ENCODE results near the gene RGS17. TPM values are rescaled to one million over a fixed set of nuclear protein-coding genes. Genes with fewer than 3 reads are reported as not detected.
"Not testable (repeated sequence)": the region's sequence is repeated elsewhere in the genome, so short reads cannot be mapped to it uniquely, and the experiment has no call there.

The RGS17 gene
- total RNA-seq, 1 experiment from 2014 or later = 0.58 TPM

DNA sequence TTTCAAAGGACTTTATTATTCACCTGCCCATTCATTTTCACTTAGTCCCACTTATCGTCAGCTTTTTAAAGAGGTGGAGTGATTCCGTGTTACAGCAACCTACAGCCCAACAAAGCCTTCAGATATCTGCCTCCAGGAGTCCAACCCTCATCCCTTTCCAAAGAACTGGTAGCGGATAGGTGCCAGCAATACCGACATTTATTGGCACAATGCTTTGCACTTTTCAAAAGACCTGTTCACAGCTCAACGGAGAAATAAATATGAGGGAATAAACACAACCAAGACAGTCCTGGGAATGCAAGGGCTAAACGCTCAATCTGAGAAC lies 127.8 kb downstream of the RGS17 start:
- in situ Hi-C loops (cut with HindIII; ENCODE audit: low sequenced_read_pairs) = no loop called here
- DNase-seq (ENCODE audit: low spot score) = peak; percentile 59

DNA sequence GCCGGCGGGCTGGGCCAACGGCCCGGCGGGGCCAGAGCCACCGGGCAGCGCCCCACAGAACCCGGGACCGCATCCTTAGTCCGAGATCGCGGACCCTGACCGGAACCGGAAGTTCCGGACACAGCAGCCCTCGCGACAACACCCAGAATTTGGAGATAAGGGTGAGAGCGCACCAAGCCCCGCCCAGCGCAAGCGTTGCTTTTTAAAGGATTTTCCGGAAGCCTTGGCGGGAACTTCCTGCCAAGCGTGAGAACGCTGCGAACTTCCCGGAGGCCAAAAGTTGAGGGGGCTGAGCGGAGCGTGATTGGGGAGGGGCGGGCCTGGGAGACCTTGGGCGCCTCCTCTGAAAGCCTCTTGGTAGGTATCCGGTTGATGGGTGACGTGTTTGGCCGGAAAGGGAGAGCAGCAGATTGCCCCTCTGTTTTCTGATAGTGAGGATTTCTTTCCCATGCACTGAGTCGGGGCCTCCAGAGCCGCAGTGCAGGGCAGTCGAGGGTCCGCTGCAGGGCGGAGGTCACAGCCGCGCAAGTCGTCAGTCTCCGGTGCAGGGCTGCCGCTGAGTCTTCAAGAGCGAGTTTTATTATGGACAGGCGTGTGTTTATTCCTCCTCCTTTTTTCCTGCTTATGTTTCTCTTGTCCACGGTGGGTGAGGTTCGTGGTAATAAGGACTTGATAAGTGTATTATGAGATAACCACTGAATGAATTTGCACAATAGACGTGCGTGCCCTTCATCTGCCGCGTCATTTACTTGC lies 128.3 kb downstream of the RGS17 start, which contains the start of gene MTRF1L:
Gene MTRF1L, minus strand, starts transcription at position 97 of the 753 bp plus-strand sequence. Its CDS starts 24 bp downstream, at position 73.
- in situ Hi-C loops (cut with HindIII; ENCODE audit: low sequenced_read_pairs) = no loop called here
- DNase-seq (ENCODE audit: low spot score) = peak; percentile 96

DNA sequence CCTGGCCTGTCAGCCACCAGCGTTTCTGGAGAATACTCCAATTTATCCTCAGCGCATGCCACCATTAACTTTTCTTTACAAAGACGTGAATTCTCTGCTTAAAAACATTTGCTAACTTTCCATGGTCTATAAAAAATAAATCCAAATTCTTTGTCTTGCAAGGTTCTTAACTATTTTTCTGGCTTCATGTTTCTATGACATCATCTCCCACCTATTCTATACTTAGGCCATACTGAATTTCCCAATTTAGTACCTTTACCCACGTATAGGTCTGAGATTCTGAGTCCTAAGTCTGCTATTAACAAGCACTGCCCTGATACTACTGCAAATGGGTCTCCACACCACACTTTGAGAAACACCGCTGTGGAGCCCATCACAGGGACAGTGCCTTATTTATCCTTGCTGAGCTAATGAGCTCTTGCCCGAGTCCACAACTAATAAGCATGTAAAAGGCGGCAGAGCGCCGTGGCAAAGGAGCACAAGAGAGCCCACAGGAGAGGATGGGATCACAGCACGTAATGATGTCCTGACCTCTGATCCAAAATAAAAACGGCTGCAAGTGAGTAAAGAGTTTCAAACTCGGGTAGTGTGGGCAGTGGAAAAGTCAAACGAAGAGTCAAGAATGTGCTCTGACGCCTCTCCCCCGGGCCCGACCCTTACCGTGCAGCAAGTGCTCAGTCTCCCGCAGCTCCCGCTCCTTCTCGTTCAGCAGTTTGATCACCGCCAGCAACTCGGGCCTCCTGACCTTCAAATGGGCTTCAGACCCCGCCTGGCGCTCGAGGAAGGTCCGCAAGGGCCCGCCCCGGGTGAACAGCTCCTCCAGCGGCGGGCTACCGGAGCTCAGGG lies 129.1 kb downstream of the RGS17 start:
- peak; percentile 39 for DNase-seq (ENCODE audit: low spot score)
- in situ Hi-C loops (cut with HindIII; ENCODE audit: low sequenced_read_pairs) = no loop called here

DNA sequence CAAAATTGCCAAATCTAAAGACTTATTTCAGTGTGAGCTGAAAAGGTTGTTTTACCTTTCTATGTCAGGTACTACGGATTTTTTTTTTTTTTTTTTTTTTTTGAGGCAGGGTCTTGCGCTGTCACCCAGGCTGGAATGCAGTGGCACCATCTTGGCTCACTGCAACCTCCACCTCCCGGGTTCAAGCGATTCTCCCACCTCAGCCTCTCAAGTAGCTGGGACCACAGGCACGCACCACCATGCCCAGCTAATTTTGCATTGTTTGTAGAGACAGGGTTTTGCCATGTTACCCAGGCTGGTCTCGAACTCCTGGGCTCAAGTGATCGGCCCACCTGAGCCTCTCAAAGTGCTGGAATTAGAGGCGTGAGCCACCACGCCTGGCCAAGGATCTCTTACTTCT lies 130.3 kb downstream of the RGS17 start:
- in situ Hi-C loops (cut with HindIII; ENCODE audit: low sequenced_read_pairs); DNase-seq (ENCODE audit: low spot score): not testable (repeated sequence)

DNA sequence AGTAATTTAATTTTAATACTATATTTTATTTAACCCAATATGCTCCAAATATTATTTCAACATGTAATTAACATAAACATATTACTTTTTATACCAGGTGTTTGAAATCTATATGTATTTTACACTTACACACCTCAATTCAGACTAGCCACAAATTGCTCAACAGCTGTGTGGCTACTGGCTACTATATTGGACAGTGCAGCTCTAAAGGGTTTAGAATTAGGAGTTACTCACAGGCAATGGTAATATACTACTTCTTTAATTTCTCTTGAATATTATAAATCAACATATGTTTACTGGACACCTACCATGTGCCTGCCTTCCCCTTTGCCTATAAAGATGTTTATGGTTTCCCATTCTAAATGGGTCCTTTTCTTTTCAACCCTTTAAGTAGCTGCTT lies 130.8 kb downstream of the RGS17 start:
- in situ Hi-C loops (cut with HindIII; ENCODE audit: low sequenced_read_pairs) = no loop called here
- no peak for DNase-seq (ENCODE audit: low spot score)

DNA sequence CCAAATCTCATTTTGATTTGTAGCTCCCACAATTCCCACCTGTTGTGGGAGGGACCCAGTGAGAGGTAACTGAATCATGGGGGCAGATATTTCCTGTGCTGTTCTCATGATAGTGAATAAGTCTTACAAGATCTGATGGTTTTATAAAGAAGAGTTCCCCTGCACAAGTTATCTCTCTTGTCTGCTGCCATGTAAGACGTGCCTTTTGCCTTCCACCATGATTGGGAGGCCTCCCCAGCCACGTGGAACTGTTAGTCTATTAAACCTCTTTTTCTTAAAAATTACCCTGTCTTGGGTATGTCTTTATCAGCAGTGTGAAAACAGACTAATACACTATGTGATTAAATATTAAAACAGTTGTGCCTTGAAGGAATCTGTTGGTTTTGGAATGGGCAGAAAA lies 131.5 kb downstream of the RGS17 start:
- DNase-seq (ENCODE audit: low spot score); in situ Hi-C loops (cut with HindIII; ENCODE audit: low sequenced_read_pairs): not testable (repeated sequence)

DNA sequence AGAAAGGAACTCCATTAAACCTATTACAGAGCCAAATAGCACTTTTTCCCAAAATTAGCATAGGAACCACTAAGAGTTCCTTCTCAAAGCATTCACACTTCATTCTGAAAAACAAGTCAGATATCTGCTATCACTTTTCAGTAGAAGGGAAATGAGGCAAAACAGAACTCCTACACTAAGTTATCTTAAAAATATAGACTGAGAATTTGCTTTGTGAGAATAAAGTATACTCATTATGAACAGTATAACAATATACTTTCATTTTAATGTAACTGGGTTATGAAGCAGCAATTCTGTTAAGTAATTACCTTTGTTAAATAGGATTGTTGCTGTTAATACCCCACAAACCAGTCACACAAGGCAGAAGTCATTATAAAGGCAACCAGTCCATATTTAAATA lies 137.2 kb downstream of the RGS17 start:
- DNase-seq (ENCODE audit: low spot score) = no peak
- in situ Hi-C loops (cut with HindIII; ENCODE audit: low sequenced_read_pairs) = no loop called here

DNA sequence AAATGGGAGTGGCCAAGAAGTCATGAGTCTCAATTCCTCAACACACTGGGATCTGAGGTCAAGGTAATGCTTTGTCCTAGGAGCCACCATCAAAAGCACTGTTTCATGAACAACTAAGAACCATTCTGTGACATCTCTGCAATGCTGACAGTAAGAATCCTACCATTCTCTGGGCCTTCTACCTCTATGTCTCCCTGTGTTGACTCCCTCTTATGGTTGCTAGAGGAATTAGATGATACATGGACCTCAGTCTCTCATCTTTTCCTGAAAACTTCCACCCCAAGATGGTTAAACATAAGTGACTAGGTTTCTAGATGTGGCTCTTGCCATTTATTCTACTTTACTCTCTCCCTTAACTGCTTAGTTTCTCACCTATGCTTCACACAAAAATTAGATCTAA lies 137.7 kb downstream of the RGS17 start:
- DNase-seq (ENCODE audit: low spot score) = no peak
- in situ Hi-C loops (cut with HindIII; ENCODE audit: low sequenced_read_pairs) = no loop called here

DNA sequence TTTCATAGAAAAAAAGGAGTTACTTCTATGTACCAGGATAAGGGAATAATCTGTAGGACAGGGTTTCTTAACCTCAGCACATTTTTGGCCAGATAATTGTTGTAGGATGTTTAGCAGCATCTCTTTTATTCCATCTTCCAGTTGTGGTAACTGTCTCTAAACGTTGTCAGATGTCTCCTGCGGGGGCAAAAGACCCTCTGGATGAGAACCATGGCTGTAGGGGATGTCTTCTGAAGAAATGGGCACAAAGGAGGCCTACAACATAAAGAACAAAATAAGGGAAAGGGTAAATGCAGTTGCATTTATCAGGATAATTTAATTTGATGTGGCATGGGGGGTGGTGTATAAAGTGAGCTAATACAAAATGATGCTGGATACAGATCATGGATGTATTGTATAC lies 144.1 kb downstream of the RGS17 start:
- DNase-seq (ENCODE audit: low spot score) = no peak
- in situ Hi-C loops (cut with HindIII; ENCODE audit: low sequenced_read_pairs) = no loop called here

DNA sequence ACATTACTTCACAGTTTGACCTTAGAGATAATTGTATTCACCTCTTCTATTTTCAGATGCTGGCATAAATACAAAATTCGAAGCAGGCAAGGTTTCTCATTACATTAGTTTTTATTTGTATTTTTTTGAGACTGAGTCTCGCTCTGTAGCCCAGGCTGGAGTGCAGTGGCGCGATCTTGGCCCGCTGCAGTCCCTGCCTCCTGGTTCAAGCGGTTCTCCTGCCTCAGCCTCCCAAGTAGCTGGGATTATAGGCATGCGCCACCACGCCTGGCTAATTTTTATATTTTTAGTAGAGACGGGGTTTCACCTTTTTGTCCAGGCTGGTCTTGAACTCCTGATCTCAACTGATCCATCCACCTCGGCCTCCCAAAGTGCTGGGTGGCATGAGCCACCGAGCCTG lies 145.8 kb downstream of the RGS17 start:
- DNase-seq (ENCODE audit: low spot score); in situ Hi-C loops (cut with HindIII; ENCODE audit: low sequenced_read_pairs): not testable (repeated sequence)

DNA sequence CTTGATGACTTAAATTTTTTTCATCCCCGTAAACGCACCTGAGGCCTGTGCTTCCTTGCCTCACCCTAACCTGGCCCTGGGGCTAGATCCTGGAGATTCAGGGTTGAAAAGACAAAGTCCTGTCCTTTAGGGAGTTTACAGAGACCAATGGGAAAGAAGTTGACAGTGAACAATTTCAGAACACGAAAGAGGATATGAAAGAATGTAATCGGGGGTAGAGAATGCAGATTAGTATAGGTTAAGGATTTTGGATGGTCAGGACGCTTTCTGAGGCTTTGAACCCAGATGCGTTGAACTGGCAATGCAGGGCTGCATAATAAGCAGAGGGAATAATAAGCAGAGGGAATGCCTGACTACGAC lies 146.6 kb downstream of the RGS17 start:
- in situ Hi-C loops (cut with HindIII; ENCODE audit: low sequenced_read_pairs) = no loop called here

DNA sequence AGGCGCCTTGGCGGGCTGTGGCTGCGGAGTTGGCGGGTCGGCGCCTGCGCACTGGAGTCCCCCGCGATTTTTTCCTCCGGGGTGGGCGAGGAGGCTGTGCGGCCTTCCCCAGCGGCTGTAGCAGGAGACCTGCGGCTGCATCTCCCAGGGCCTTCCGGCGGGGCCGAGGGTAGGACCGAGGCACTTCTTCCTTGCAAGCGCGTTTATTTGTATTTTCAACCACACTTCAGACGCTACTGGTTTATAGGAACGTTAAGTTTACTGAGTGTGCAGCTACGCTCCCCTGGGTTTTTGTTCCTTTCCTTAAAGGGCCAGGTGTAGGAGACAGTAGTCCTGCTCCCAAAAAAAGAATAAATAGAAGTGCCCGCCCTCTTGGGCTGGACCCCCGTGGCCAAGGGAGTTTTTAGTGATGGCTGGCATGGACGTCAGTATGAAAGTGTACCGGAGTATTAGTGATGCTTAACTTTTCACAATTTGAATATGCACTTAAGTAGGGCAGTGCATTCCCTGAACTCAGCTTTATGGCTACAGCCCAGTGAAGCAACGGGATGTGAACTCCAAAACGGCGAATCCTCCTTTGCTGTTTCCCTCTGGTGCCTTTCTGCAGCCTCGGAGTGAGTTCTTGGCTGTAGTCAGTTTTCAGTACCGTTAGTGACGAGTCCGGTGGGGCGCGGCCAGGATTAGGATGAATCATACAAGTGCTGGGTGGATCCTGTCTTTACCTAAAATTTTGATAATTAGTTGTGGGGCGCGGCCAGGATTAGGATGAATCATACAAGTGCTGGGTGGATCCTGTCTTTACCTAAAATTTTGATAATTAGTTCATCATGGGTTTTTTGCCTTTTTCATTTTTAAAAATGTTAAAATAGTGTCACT lies 147.2 kb downstream of the RGS17 start:
- DNase-seq (ENCODE audit: low spot score) = peak; percentile 95
- in situ Hi-C loops (cut with HindIII; ENCODE audit: low sequenced_read_pairs) = no loop called here

More for the DNA sequence above, 146.6 kb downstream of the RGS17 start:
- DNase-seq (ENCODE audit: low spot score) = peak; percentile 12

DNA sequence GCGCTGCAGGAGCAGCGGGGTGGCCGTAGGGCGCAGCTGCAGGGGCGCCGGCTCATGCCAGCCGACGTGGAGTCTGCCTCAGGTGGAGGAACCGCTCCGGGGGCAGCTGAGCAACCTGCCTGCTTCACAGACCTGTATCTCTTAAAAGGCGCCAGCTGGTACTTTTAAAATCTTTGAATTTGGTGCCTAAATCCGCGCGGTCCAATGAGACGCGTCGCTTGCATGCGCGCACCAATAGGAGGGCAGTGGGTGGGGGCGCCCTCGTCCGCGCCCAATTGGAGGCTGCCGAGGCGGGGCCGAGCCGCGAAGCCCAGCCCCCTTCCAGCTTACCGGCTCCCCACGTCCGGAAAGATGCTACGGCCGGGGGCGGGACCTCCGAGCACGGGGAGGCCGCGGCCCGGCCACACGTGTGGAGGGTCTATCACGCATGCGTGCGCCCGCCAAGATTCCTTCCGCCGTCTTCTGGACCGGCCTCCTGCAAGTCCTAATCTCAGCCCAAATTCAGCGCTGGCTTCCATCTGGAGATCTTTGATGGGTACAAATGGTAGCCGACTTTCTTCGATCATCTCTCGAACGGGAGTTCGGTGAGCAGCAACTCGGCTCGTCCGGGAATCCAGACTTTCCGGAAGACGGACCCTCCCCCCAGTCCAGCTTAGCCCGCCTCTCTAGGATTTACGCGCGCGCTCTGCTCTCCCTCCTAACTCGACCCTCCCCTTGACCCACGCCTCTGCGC lies 148.0 kb downstream of the RGS17 start, which contains the start of gene FBXO5:
Gene FBXO5, minus strand, starts transcription at position 138 of the 733 bp plus-strand sequence. Its CDS starts 82 bp downstream, at position 56.
- DNase-seq (ENCODE audit: low spot score) = peak; percentile 97
- in situ Hi-C loops (cut with HindIII; ENCODE audit: low sequenced_read_pairs) = no loop called here

DNA sequence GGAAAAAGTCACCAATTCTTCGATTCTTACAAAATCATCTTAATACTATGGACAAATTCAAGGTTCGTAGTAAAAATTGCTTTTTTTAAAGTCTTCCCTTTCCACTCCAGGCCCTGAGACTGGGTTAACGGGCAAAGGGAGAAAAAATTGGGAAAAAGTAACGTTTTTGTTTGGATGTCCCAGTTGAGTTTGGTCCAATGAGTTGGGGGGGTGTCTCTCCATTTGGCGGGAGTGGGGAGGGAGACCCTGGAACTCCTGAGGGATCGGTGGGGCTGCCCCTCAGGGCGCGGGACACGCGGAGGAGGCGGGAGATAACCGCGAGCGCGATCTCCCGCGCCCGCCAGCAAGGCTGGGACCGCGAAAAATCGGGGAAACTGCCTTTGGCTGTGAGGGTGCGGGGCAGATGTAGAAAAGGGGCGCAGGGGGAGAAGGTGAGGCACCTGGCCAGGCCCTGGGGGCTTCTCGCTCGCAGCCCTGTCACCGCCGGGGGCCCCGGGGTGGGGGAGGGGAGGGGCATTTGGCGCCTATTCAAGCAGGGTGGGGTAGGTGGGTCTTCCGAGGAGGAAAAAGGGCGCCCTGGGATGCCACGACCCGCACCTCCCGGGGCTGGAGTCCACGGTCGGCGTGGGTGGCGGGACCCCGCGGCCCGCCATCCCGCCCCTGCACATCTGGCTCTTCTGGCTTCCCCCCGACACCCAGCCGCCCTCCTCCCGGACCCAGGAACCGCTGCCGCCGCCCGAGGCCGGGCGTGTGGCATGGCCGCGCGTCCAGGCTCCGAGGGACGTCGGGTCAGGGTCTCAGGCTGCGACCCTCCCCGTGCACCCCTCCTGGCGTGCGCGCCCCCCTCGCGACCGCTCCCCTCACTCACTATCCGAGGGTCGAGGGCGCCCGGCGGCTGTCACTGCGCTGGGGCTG lies 148.8 kb downstream of the RGS17 start:
- in situ Hi-C loops (cut with HindIII; ENCODE audit: low sequenced_read_pairs) = no loop called here
- DNase-seq (ENCODE audit: low spot score) = no peak

DNA sequence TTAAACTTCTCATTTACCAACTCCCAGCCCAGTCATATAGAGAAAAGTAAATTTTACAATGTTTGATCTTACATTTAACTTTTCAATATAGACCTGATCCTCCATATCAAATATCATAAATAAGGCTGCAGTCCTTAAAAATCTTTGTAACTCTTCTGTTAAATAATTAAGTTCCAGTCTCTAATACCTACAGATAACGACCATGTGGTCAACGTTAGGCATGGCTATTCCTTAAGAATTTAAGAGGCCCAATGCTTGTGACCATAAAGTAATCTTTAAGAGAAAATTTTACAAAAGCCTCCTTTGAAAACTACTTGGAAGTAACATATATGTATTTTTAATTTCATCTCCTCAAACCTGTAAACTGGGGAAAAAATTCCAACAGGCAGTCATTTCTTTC lies 149.9 kb downstream of the RGS17 start:
- DNase-seq (ENCODE audit: low spot score) = no peak
- in situ Hi-C loops (cut with HindIII; ENCODE audit: low sequenced_read_pairs) = no loop called here

DNA sequence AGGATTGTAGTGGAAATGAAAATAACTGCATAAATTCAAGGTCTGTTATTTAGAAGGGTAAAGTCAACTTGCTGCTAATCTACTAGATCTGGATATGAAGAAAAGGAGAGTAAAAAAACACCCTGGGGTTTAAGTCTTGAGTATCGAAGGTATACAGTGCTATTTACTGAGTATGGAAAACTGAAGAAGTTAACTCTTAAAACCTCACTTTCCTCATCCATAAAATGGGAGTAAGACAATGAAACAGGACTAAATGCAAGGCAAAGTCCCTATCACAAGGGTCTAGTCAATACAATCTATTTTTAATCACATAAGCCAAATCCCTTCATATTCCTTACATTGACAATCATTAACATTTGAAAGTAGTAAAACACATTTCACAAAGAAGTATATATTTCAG lies 150.4 kb downstream of the RGS17 start:
- in situ Hi-C loops (cut with HindIII; ENCODE audit: low sequenced_read_pairs) = no loop called here
- no peak for DNase-seq (ENCODE audit: low spot score)

DNA sequence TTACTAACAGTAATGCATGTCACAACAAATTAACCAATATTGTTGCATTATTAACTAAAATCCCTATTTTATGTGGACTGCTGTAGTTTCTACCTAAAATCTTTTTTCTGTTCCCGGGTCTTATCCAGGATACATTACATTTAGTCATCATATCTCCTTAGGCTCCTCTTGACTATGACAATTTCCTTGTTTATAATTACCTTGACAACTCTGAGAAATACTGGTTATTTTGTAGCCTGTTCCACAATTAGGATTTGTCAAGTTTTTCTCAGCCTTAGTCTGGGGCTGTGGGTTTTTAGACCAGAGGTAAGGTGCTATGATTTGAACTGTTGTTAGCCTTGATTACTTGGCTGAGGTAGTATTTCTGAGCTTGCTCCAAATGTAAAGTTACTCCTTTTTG lies 152.0 kb downstream of the RGS17 start:
- in situ Hi-C loops (cut with HindIII; ENCODE audit: low sequenced_read_pairs) = no loop called here

DNA sequence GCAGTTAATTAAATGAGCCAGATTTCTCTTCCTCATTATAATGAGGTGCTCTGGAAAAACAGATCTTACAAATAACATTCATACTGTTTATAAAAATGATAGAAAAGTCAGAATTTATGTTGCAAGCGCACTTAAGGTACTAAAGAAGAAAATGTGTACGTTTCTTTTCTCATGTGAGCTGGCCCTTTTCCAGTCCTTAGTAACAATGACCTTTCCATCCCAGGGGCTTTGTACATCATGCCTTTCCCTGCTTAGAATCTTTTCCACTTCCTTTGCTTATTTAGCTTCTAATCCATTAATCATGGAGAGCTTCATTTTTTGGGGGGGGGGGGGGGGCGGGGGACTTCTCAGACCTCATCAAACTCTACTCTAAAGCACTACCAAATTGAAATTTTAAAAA lies 153.0 kb downstream of the RGS17 start:
- DNase-seq (ENCODE audit: low spot score) = no peak
- in situ Hi-C loops (cut with HindIII; ENCODE audit: low sequenced_read_pairs) = no loop called here

More for the DNA sequence above, 152.0 kb downstream of the RGS17 start:
- DNase-seq (ENCODE audit: low spot score) = no peak
